A549 (cell line): Measurements from ENCODE around the gene EVI5L. TPM values are rescaled to one million over a fixed set of nuclear protein-coding genes. Genes with fewer than 3 reads are reported as not detected.

Experiments used
- ATAC-seq, 2 experiments: fragments of 200-7000 bp in 1 of 2; fragments of >200 bp in 1 of 2; cut with Nextera tagmentation in 1 of 2; cut with Tn5 transposase in 1 of 2; 3 replicates each; pipeline versions ENCODE4 v1.8.0 to v1.9.1; 2018 to 2020; ENCODE audit warnings: mild to moderate bottlenecking in 1 of 2, moderate library complexity in 1 of 2
- CTCF ChIA-PET: fragments of 300-600 bp; sonication (Branson Sonifier 250); formaldehyde crosslinking; extraction: SDS; loops from one replicate; lab custom pipeline; 2021; ENCODE audit warnings: antibody characterized with exemption, inconsistent platforms; lab: Yijun Ruan, JAX
- POLR2A ChIA-PET: fragments of 350-600 bp; formaldehyde crosslinking; extraction: SDS; loops from one replicate; lab custom pipeline; 2021; ENCODE audit warnings: antibody characterized with exemption, inconsistent platforms; lab: Yijun Ruan, JAX
- DNase-seq, 2 experiments: peaks; one replicate each; pipeline versions ENCODE4 v3.0.0 to v3.0.0-alpha.2; 2011 to 2016; ENCODE audit warnings: low read depth in 1 of 2, low spot score in 1 of 2
- FAIRE-seq: peaks from 2 replicates; lab custom pipeline; 2011; peaks lifted over from hg19 to GRCh38; lab: Jason Lieb, UNC
- H3K27ac ChIP-seq, 2 experiments: fragments of >200 bp; sonication (Bioruptor Twin); formaldehyde crosslinking; 3 replicates each; pipeline ENCODE4 v1.5.1; 2016 to 2017
- H3K4me1 ChIP-seq: fragments of >200 bp; sonication (Bioruptor Twin); formaldehyde crosslinking; 3 replicates; pipeline ENCODE4 v1.6.1; 2016
- H3K4me2 ChIP-seq: fragments of >200 bp; sonication (Bioruptor Twin); formaldehyde crosslinking; 3 replicates; pipeline ENCODE4 v1.6.1; 2016
- H3K4me3 ChIP-seq: fragments of >200 bp; sonication (Bioruptor Twin); formaldehyde crosslinking; 3 replicates; pipeline ENCODE4 v1.5.1; 2016
- H3K9me3 ChIP-seq: fragments of >200 bp; sonication (Bioruptor Twin); formaldehyde crosslinking; 3 replicates; pipeline ENCODE4 v1.6.1; 2016
- CHD2 ChIP-seq: fragments of 150-350 bp; IDR thresholded peaks from 2 replicates; pipeline ENCODE4 v1.6.1; 2014; ENCODE audit warnings: low read length; ENCODE audit not compliant: partially characterized antibody
- FOSL2 ChIP-seq, 2 experiments: fragments of 450-650 bp in 1 of 2; fragments of >200 bp in 1 of 2; sonication (Bioruptor Twin) in 1 of 2; formaldehyde crosslinking; IDR thresholded peaks; 2 replicates each; pipeline versions ENCODE4 v1.5.0 to v1.6.1; 2016 to 2020; ENCODE audit warnings: mild to moderate bottlenecking in 1 of 2, moderate library complexity in 1 of 2
- HDAC2 ChIP-seq: fragments of 200-600 bp; sonication (generic); IDR thresholded peaks from 2 replicates; pipeline ENCODE4 v1.6.1; 2016
- HEYL ChIP-seq: fragments of 250-450 bp; sonication (Bioruptor Pico); IDR thresholded peaks from 2 replicates; pipeline ENCODE4 v1.8.0; 2021; ENCODE audit warnings: mild to moderate bottlenecking, moderate library complexity
- HOXA7 ChIP-seq: fragments of 250-450 bp; sonication (Bioruptor Pico); IDR thresholded peaks from 2 replicates; pipeline ENCODE4 v1.5.0; 2020; ENCODE audit warnings: mild to moderate bottlenecking, moderate library complexity
- HOXB13 ChIP-seq: fragments of 250-450 bp; sonication (Bioruptor Pico); IDR thresholded peaks from 2 replicates; pipeline ENCODE4 v1.5.0; 2020; ENCODE audit warnings: low read depth, mild to moderate bottlenecking, moderate library complexity
- KDM1A ChIP-seq: fragments of 200-600 bp; sonication (generic); IDR thresholded peaks from 2 replicates; pipeline ENCODE4 v1.6.1; 2016; ENCODE audit warnings: low read depth, mild to moderate bottlenecking
- KDM5A ChIP-seq: fragments of 200-600 bp; sonication (generic); IDR thresholded peaks from 2 replicates; pipeline ENCODE4 v1.6.1; 2016; ENCODE audit warnings: antibody characterized with exemption, mild to moderate bottlenecking
- MAZ ChIP-seq: fragments of 150-350 bp; IDR thresholded peaks from 2 replicates; pipeline ENCODE4 v1.6.1; 2014; ENCODE audit warnings: antibody characterized with exemption, low read depth, low read length, borderline replicate concordance
- NR3C1 ChIP-seq: fragments of >200 bp; sonication (Bioruptor Twin); formaldehyde crosslinking; IDR thresholded peaks from 3 replicates; pipeline ENCODE4 v1.6.1; 2017
- PHF8 ChIP-seq: fragments of 200-600 bp; sonication (generic); IDR thresholded peaks from 2 replicates; pipeline ENCODE4 v1.6.1; 2016; ENCODE audit warnings: low read depth, mild to moderate bottlenecking, antibody characterized with exemption, moderate library complexity, borderline replicate concordance
- WGBS: methylation state at CpG from one replicate; pipeline ENCODE4 v1.1.6; 2017; ENCODE audit errors: missing lambda C conversion rate; 5-methylcytosine and 5-hydroxymethylcytosine counted together
- polyA plus RNA-seq, 4 experiments: library from polyadenylated mRNA; depleted of rRNA in 3 of 4; stranded (reverse); fragments of >200 nt; fragmentation: RNase III in 1 of 4; extraction: RNeasy Plus Mini Kit Qiagen cat#74134 plus additional on column Dnase treatment in 1 of 4; gene quantifications; 2 replicates in 3 of 4; 3 replicates in 1 of 4; pipeline ENCODE4 v1.2.3, GENCODE V29; 2011 to 2017
- TF ChIP-seq, protein P1 (sequence below): IDR thresholded peaks from 2 replicates; pipeline ENCODE4 v1.6.1; 2012; ENCODE audit warnings: low read depth, borderline replicate concordance
- TF ChIP-seq, protein P2 (sequence below): fragments of 150-350 bp; IDR thresholded peaks from 2 replicates; pipeline ENCODE4 v1.6.1; 2014; ENCODE audit warnings: low read depth, mild to moderate bottlenecking, low read length
- TF ChIP-seq, protein P3 (sequence below): fragments of 250-450 bp; sonication (Bioruptor Pico); IDR thresholded peaks from 2 replicates; pipeline ENCODE4 v1.5.0; 2021; ENCODE audit warnings: mild to moderate bottlenecking, moderate library complexity, borderline replicate concordance

The EVI5L gene
- polyA plus RNA-seq, 2 of the 4 experiments (the other 2 are of a cell fraction): 1.2 to 1.8 TPM

- FAIRE-seq: no peak
- Histone ChIP-seq H3K27ac (no peak overlapping the region), H3K4me2 (peak overlapping the region; percentile 86)
- DNase-seq: no peak
- 72% methylated on average over 7 of the region's 10 CpGs for WGBS
- TF ChIP-seq, protein P1, sequence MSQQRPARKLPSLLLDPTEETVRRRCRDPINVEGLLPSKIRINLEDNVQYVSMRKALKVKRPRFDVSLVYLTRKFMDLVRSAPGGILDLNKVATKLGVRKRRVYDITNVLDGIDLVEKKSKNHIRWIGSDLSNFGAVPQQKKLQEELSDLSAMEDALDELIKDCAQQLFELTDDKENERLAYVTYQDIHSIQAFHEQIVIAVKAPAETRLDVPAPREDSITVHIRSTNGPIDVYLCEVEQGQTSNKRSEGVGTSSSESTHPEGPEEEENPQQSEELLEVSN: no peak
- TF ChIP-seq HDAC2 (no peak), MAZ (no peak), HOXA7 (CRISPR knock-in tag) (no peak)
- TF ChIP-seq, all 56 proteins: peak for 0
- Histone ChIP-seq H3K4me3 (no peak overlapping the region; the same call in 2 of the 3 replicates), H3K9me3 (no peaks in the 10 kb centered on the region), H3K4me1 (peaks cover 8% of the 10 kb centered on the region)
- POLR2A ChIA-PET: no interaction called here
- ATAC-seq: no peak
- CTCF ChIA-PET: no interaction called here
Measured at GRCh38 chr19:7905268-7905667, 75.2 kb downstream of the EVI5L start.

DNA sequence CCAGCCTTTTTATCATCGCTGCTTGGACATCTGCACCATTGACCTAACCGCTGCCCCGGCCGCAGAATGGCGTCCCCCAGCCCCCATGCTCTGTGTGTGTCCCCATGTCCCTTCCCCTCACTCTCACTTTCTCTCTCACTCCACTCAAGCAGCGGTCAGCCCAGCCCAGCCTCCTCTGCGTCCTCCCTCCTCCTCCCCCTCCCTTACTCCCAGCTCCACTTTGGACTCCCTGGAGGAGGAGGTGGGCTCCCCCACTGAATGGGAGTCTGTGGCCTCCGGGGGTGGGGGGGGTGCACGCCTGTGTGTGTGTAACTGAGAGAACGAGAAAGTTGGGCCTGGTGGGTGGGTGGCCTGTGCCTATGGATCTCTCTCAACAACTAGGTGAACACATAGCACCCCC lies 75.8 kb downstream of the EVI5L start:
- 88% methylated on average over 5 of the region's 10 CpGs for WGBS
- H3K4me1 ChIP-seq: peaks cover 8% of the 10 kb centered on the region
- POLR2A ChIA-PET: no interaction called here

GRCh38 chr19:7907122-7907521 lies 77.1 kb downstream of the EVI5L start:
- H3K4me2 ChIP-seq: no peak overlapping the region
- ATAC-seq: no peak
- H3K4me3 ChIP-seq: no peak overlapping the region
- no peak overlapping the region for H3K27ac ChIP-seq
- H3K9me3 ChIP-seq: no peaks in the 10 kb centered on the region
- FAIRE-seq: no peak
- no peak for TF ChIP-seq KDM5A
- TF ChIP-seq FOSL2 (IDR thresholded peaks at IDR 0.05): no peak
- no peak for TF ChIP-seq FOSL2 (CRISPR knock-in tag; IDR thresholded peaks at IDR 0.05)
- TF ChIP-seq HOXB13 (CRISPR knock-in tag): no peak
- peaks cover 8% of the 10 kb centered on the region for H3K4me1 ChIP-seq
- ChIA-PET POLR2A (interaction anchor here (0.7 kb wide), 1 partner anchor 10 kb away, joined by 3 read pairs; no protein-coding TSS in a partner anchor), CTCF (interaction anchor here (1.7 kb wide), 1 partner anchor 10 kb away, joined by 7 read pairs; no protein-coding TSS in a partner anchor)
- 94% methylated on average over 19 of the region's 19 CpGs for whole genome bisulfite sequencing
- no peak for DNase-seq

More for the DNA sequence above, 75.8 kb downstream of the EVI5L start:
- no peak overlapping the region for H3K4me3 ChIP-seq
- no peak overlapping the region for H3K4me2 ChIP-seq
- DNase-seq (no peak), ATAC-seq (no peak), FAIRE-seq (no peak)
- H3K9me3 ChIP-seq: no peaks in the 10 kb centered on the region
- CTCF ChIA-PET: interaction anchor here (1.7 kb wide), 1 partner anchor 11 kb away, joined by 7 read pairs; no protein-coding TSS in a partner anchor
- TF ChIP-seq PHF8: no peak
- no peak for TF ChIP-seq HEYL (CRISPR knock-in tag)
- TF ChIP-seq, all 56 proteins: peak for 0
- no peak overlapping the region for H3K27ac ChIP-seq

DNA sequence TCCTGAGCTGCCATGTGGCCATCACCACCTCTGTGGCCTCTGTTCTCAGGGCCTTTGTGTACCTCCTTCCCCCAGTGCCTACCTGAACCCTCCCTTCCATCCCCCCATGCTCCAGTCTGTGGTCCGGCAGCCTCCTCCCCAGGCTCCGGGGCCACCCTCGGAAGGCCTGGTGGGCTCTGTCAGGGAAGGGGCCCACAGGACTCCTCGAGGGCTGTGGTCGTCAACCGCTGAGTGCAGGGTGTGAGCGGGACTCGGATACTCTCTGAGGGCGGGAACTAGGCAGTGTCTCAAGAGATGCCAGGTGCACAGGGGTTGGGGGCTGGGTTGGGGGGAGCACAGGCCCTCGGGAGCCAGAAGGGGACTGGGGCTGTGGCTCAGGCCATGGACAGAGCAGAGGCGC lies 77.5 kb downstream of the EVI5L start:
- FAIRE-seq: no peak
- Histone ChIP-seq H3K4me2 (no peak overlapping the region), H3K4me1 (peaks cover 8% of the 10 kb centered on the region), H3K27ac (no peak overlapping the region), H3K4me3 (no peak overlapping the region), H3K9me3 (no peaks in the 10 kb centered on the region)
- WGBS: 93% methylated on average over 8 of the region's 11 CpGs
- ChIA-PET POLR2A (no interaction called here), CTCF (interaction anchor here (1.7 to 2.2 kb wide), 2 partner anchors 9 to 10 kb away, joined by 7 to 14 read pairs; no protein-coding TSS in a partner anchor)
- no peak for ATAC-seq
- DNase-seq: no peak
- TF ChIP-seq NR3C1: no peak
- TF ChIP-seq, protein P2, sequence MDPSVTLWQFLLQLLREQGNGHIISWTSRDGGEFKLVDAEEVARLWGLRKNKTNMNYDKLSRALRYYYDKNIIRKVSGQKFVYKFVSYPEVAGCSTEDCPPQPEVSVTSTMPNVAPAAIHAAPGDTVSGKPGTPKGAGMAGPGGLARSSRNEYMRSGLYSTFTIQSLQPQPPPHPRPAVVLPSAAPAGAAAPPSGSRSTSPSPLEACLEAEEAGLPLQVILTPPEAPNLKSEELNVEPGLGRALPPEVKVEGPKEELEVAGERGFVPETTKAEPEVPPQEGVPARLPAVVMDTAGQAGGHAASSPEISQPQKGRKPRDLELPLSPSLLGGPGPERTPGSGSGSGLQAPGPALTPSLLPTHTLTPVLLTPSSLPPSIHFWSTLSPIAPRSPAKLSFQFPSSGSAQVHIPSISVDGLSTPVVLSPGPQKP: no peak
- no peak for TF ChIP-seq KDM1A
- TF ChIP-seq CHD2: no peak
- TF ChIP-seq, protein P3, sequence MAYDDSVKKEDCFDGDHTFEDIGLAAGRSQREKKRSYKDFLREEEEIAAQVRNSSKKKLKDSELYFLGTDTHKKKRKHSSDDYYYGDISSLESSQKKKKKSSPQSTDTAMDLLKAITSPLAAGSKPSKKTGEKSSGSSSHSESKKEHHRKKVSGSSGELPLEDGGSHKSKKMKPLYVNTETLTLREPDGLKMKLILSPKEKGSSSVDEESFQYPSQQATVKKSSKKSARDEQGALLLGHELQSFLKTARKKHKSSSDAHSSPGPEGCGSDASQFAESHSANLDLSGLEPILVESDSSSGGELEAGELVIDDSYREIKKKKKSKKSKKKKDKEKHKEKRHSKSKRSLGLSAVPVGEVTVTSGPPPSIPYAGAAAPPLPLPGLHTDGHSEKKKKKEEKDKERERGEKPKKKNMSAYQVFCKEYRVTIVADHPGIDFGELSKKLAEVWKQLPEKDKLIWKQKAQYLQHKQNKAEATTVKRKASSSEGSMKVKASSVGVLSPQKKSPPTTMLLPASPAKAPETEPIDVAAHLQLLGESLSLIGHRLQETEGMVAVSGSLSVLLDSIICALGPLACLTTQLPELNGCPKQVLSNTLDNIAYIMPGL: no peak
